Activated T-helper 1 cell treated with Interleukin-2 at 50 U/mL for 16 hours (primary cell): ENCODE data around the gene PHF21A.
"Not testable (repeated sequence)": the region's sequence is repeated elsewhere in the genome, so short reads cannot be mapped to it uniquely, and the experiment has no call there.

Experiments
- DNase-seq: peaks from one replicate; pipeline ENCODE4 v3.0.0-alpha.2; 2020; ENCODE audit warnings: low read depth

Gene PHF21A

GRCh38 chr11:45921561-45922424, 199.5 kb downstream of the PHF21A start:
- no peak for DNase-seq

DNA sequence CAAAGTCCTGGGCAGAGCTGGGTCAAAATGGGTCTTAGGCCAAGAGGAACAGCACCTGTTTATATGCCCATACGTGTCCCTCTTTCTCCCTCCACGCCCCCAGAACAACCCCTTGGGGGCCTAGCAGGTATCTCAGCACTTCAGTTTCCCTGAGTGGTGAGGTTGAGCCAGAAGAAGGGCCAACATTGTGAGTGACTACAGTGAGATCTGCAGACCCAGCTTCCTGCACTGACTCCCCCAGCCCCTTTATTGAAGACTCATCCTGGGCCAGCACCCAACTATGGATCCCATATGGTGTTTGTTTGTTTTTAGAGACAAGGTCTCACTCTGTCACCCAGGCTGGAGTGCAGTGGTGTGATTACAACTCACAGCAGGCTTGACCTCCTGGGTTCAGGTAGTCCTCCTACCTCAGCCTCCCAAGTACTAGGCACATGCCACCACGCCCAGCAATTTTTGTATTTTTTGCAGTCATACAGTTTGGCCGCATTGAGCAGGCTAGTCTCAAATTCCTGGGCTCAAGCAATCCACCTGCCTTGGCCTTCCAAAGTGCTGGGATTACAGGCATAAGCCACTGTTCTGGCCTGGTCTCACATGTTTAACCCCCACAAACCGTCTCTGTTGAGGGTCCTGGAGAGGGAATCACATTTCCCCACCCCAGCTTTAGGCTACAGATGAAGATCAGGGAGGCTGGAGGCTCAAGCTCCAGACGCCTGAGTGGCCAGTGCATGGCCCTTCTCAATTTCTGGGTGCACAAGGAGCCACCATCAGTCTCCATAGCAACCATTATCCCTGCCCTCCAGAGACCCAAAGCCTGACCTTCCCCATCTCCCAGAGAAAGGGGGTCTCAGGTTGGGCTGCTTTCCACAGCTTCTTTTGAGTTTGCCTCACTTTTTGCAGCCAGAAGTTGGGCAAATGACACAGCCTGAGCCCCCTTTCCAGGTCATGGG, 200.4 kb downstream of the PHF21A start:
- DNase-seq = no peak

GRCh38 chr11:45919806-45920530, 201.3 kb downstream of the PHF21A start:
- no peak for DNase-seq

DNA sequence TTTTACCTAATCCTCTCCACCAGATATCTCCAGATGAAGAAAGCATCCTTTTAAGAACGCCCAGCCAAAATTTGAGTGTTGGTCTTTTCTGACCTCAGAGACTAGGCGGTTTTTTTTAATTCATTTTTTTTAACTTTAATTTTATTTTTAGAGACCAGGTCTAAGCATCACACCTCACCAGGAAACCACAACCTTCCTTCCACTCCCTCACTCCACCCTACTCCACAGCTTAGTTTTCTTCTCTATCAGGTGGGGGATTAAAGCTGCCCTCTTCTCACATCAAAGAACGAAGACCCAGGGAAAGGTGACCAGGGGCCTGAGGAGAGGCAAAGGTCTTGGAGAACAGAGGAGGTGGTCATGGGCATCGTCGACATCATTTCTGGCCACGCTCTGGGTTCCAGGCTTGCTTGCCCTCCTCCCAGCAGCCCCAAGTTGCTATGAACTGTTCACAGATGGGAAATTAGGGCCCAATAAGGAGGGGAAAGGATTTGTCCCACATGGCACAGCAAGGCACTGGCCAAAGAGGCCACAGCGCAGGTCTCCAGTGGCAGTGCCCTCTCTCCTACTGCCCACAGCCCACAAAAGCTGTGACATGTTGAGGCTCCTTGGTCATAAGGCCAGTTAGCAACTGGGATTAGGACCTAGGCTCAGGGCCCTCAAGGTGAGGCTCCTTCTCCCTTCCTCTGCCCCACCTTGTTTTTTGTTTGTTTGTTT, 202.1 kb downstream of the PHF21A start:
- DNase-seq = no peak

DNA sequence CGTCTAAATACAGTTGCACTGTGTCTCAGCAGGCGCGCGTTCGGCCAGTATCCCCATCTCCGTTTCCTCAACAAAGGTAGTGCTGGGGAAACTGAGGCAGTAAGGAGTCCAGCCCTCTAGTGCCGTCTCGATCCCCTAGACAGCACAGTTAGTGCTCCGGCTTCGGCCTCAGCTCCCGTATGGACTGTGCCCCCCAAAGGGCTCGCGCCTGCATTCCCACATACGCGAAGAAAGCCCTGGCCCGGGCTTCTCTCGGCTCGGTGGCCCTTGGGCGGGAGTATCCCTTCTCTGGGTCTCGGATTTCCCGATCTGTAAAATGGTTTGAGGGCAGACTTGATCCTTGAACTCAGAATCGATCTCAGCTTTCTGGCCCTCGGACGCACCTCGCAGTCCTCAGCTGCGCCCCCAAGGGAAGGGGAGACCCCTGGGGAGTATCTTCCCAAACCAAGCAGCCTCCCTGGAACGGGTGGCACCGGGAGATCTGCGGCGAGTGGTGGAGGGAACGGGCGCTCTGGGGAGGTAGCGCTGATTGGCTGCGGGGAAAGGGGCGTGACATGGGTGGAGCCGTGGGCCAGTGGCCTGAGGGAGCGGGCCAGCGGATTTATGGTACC, 202.8 kb downstream of the PHF21A start:
- peak; percentile 37 for DNase-seq

DNA sequence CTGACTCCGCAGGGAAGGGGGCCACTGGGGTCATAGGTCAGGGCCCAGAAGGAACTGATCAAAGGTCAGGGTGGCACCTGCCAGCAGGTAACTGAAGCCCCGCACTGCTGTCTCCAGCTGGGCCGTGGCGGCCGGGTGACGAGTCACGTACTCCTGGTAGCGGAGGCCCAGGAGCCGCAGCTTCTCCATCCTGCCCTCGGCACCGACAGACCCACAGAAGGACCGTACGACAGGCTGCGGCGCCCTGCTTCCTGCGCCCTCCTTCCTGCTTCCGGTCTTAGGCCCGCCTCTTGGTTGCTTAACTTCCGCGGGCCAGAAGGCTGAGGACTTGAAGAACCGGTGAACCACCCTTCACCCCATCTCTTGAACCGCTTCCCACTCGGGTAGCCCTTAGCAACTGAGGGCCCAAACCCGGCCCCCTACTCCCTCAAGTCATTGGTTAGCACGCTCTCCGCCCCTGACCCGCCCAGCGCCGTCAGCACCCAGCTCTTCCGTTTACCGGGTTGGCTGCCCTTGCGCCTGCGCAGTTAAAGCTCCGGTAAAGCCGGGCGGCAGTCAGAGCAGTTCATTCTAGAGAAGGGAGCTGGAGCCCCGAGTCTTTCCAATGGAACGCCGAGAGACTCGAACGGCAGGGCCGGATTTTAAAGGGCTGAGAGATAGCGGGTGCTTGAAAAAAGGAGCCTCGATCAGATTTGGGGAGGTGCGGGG, 203.5 kb downstream of the PHF21A start, which contains the start of gene PEX16:
TSS of gene PEX16 (minus strand) at position 255 of the 708 bp plus-strand sequence. CDS start at position 189, 66 bp downstream.
- peak; percentile 90 for DNase-seq

GRCh38 chr11:45917286-45917622, 204.0 kb downstream of the PHF21A start:
- DNase-seq = no peak

DNA sequence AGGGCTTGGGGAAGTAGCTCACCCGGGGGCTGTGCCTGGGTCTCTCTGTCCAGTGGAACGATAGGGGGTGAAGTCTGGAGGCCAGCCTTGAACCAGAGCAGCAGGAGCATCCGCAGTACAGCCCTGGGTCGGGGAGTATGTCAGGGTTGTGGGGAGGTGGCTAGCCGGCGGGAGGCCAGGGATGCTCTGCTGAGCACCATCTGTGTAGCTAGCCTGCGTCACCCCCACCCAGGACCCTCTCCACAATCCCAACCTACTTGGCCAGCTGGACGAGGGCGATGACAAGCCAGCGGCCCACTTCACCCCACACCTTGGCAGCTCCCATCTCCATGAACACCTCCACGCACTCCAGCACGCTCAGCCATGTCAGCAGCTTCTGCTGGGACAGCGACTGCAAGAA, 205.8 kb downstream of the PHF21A start:
- DNase-seq = no peak

DNA sequence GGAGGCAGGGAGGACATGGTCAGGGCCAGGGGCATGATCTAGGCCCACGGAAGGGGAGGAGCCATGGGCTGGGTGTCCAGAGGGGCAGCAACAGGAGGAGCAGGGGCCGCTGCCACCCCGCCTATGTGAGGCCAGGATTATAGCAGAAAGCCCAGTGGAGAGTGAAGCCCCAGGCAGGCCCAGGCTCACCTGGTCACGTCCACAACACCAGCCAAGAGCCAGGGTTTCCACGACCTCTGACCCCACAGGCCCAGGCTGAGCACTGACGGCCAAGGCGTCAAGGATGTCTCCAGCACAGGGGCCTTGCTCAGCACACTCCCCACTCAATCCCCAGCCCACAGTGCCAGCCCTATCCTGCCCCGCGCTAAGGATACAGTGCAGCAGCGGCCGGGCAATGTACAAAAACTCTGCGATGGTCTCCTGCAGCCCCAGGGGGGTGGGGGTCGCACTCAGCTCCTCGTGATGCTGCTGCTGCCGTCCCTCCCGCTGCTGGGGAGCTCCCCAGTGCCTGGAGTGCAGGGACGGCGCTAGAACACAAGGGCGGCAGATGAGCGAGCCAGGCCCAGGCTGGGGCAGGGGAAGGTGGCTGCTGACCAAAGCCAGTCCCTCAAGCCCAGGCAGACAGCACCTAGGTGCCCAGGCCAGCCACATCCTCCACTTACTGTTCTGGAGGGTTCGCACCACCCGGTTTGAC, 207.2 kb downstream of the PHF21A start:
- no peak for DNase-seq

DNA sequence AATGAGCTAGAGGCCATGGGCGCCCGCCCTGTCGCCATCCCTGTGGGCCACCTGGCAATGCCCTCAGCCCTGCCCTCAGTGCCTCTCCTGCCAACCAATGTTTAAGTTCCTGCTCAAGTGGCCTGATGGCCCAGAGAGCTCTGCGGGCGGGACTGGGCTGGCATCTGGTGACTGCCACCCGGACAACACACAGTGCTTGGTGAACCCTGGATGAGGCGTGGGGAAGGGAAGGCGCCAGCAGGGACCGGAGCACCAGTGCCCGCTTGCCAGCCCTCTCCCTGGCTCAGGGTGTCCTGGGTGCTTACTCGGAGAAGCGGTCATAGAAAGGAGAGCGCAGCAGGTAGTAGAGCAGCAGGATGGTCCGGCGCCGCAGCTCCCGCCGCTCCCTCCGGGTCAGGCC, 207.7 kb downstream of the PHF21A start:
- DNase-seq = no peak

DNA sequence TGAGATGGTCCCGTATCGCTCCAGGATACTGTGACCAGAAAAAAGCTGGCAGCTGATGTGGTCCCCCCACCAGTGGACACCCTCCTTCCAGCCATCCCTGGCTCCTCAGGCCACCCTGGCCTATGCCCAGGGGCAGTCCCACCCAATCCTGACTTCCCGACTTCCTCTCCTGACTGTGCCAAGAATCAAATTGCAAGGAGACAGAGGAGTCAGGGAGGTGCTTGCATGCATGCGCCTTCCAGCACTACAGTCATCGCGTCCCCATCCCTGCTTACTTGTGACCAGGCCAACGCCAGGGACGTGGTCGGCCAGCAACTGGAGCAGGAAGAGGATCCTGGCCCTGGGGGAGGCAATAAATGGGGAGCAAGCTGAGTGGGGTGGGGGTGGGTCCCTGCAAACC, 210.6 kb downstream of the PHF21A start:
- DNase-seq = no peak

DNA sequence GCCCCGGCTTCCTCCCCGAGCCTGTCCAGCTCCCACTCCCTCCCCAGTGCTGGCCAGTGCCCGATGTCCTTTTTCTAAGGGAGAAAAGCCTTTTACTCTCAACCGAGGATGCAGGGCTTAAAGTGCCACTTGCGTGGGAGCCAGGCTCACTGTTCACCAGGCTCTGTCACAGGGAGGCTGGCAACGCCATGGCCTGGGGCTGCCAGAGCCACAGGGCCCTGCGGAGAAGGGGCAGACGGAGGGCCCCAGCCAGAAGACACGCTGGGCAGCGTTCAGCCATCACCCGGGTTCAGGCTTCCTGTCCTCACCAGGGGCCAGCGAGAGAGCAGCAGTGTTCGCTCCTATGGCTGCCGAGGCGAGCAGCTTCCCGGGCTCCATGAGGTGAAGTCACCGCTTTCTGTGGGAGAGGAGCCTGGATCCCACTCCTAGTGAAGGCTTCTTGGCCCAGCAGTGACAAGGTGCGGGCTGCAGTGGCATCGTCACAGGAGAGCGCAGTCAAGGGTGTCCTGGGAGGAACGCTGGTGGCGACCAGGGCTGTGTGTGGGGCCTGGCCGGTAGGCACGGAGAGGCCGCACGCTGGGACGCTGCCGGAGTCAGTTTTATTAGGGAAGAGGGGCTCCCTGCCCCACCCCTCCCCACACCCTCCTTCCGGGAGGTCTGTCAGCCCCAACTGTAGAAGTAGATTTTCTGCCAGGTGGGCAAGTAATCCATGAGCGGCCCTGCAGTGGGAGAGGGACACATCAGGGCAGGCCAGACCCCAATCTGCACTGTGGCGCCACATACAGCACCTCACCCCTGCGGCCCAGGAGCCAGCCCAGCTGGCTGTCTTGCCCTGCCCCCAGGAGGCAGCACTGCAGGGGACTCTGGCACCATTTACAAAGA, 211.4 kb downstream of the PHF21A start:
- no peak for DNase-seq

- no peak for DNase-seq
Observed at GRCh38 chr11:45907911-45908370, 213.3 kb downstream of the PHF21A start.

DNA sequence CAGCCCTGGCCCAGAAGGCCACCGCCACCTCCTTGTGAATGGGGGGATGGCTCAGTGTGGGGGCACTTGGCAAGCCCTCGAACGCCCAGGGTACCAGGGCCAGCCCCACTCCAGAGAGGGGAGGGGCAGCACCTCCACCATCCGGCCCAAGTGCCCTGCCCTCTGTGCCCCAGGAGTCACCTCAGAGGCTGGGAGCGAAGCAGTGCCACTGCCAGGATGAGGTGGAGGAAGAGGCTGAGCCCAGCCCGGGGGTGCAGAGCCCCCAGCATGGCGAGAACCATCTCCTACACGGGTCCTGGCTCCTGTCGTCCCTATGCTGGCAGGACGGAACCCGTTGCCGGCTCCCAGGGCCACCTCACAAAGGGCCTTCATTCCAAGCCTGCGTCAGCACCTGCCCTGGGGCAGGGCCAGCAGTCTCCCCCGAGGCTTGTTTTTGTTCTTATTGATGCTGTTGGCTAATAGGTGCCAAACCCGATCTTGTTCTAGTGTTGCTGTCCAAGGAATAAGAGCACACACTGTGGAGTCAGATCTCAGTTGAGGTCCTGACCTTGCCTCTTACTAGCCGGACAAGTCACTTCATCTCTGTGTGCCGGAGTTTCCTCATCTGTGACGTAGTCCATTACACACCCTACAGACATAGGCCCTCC, 214.2 kb downstream of the PHF21A start, which contains the start of gene FREY1:
TSS of gene FREY1 (minus strand) at position 307 of the 647 bp plus-strand sequence. CDS start at position 281, 26 bp downstream.
- DNase-seq = no peak

- no peak for DNase-seq
Observed at GRCh38 chr11:45906096-45906682, 215.1 kb downstream of the PHF21A start.

DNA sequence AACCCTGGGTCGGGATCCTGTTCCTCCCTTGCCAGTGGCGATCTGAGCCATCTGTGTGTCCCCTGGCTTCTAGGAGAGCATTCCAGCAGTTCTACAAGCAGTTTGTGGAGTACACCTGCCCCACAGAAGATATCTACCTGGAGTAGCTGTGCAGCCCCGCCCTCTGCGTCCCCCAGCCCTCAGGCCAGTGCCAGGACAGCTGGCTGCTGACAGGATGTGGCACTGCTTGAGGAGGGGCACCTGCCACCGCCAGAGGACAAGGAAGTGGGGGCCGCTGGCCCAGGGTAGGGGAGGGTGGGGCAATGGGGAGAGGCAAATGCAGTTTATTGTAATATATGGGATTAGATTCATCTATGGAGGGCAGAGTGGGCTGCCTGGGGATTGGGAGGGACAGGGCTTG, 215.7 kb downstream of the PHF21A start:
- DNase-seq = not testable (repeated sequence)

GRCh38 chr11:45905095-45905494, 216.2 kb downstream of the PHF21A start:
- DNase-seq = no peak
